Tibial nerve (tissue), 3 donors: ENCODE measurements around the gene POLR1F.

Experiments
- CTCF ChIP-seq, 5 experiments: fragments of 200-600 bp in 3 of 5; fragments of 450-650 bp in 2 of 5; sonication (generic) in 3 of 5; IDR thresholded peaks; one replicate each; pipeline ENCODE4 v1.5.1; 2016 to 2019; ENCODE audit warnings: antibody characterized with exemption in 5 of 5, mild to moderate bottlenecking in 3 of 5, moderate library complexity in 2 of 5
- POLR2A ChIP-seq, 2 donors: fragments of 450-650 bp; IDR thresholded peaks; one replicate each; pipeline ENCODE4 v1.6.1; 2017; ENCODE audit warnings: antibody characterized with exemption in 2 of 2, mild to moderate bottlenecking in 2 of 2, moderate library complexity in 2 of 2

- TF ChIP-seq CTCF (IDR thresholded peaks at IDR 0.05), result no peak
- TF ChIP-seq POLR2A (IDR thresholded peaks at IDR 0.05), result no peak
Measured at GRCh38 chr7:19675816-19676215, 33.0 kb downstream of the POLR1F start.
